GM19468 (cell line): ENCODE measurements around the gene HGS.

Source experiments
- ATAC-seq: cut with Tn5 transposase; IDR thresholded peaks from one replicate; pipeline ENCODE4 v1.9.1; 2021; ENCODE audit warnings: mild to moderate bottlenecking, moderate library complexity, moderate number of reproducible peaks; ENCODE audit not compliant: unreplicated experiment; ENCODE audit errors: extremely low read depth

HGS gene

DNA sequence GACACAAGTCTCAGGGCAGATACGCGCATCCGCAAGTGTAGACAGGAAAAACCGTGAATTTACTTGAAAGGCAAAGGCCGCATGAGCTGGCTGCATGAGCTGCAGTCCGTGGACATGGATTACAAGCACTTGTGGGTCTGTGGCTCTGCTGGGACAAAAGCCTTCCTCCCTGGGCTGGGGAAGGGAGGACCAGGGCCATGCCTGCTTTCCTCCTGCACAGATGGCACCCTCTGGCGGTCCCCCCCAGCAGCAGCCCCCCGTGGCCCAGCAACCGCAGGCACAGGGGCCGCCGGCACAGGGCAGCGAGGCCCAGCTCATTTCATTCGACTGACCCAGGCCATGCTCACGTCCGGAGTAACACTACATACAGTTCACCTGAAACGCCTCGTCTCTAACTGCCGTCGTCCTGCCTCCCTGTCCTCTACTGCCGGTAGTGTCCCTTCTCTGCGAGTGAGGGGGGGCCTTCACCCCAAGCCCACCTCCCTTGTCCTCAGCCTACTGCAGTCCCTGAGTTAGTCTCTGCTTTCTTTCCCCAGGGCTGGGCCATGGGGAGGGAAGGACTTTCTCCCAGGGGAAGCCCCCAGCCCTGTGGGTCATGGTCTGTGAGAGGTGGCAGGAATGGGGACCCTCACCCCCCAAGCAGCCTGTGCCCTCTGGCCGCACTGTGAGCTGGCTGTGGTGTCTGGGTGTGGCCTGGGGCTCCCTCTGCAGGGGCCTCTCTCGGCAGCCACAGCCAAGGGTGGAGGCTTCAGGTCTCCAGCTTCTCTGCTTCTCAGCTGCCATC, 17.7 kb downstream of the HGS start:
- no peak for ATAC-seq

DNA sequence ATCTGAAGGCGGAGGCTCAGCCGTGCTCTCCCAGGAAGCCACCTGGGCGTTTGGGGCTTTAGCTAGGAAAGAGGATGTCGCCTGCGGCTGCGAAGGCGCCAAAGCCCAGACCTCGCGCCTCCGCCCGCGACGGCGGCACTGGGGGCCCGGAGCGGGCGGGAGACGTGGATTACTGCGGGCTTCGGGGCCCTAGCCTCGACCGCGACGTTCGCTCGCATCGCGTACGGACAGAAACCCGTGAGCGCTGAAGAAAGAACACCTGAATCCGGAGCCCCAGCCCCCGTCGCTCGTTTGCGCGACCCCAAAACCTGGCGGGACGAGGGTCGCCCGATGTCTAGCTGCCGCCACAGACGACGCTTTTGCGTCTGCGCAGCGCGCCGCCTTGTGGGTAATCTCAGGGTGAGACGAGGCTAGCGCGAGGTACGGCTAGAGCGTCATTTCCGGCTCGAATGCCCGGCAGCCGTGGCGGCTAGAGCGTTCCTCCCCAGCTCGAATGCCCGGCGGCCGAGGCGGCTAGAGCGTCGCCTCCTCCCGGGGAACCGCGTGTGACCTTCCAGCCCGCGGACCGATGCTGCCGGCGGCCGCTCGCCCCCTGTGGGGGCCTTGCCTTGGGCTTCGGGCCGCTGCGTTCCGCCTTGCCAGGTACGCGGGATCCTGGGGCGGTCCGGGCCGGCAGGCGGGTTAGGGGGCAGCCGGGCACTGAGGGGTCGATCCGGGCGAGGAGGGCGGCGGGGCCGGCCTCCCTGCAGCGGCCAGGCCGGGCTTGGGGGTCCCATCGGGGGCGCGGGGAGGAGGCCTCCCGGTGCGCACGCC, 19.3 kb downstream of the HGS start, which contains the start of gene MRPL12:
Gene MRPL12 (plus strand): TSS at position 434 of the 813 bp plus-strand sequence. CDS start 135 bp downstream, at position 569.
- peak; percentile 66 for ATAC-seq

DNA sequence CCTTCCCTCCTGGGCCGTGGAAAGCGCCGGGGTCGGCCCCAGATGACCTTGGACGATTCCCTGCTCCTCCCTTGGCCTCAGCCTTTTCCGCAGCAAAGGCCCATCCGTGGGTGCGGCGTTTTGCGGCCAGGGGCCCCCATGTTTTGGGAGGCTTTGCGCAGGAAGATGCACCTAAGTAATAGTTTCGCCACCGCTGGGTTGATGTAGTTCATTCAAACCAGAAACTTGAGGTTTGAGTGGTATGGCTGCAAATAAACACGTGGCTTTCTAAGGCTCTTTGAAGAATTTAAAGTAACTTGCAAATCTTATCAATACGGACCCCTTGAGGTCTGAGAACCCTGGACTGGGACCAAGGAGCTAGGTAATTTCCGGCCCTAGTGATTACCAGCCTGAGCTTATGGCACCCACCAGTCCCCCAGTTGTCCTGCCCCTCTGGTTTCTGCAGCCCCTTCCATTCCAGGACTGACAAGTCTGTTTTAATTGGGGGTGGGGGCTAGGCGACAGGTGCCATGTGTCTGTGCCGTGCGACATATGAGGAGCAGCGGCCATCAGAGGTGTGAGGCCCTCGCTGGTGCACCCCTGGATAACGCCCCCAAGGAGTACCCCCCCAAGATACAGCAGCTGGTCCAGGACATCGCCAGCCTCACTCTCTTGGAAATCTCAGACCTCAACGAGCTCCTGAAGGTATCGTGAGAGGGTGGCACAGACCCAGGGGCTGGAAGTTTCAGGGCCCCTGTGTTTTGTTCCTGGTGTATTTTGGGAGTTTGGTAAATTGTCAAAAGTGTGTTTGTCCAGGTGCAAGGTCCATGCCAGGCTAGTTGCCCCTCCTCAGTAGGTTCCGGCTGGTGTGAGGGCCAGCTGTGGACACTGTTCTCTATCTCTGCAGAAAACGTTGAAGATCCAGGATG, 20.2 kb downstream of the HGS start:
- no peak for ATAC-seq

DNA sequence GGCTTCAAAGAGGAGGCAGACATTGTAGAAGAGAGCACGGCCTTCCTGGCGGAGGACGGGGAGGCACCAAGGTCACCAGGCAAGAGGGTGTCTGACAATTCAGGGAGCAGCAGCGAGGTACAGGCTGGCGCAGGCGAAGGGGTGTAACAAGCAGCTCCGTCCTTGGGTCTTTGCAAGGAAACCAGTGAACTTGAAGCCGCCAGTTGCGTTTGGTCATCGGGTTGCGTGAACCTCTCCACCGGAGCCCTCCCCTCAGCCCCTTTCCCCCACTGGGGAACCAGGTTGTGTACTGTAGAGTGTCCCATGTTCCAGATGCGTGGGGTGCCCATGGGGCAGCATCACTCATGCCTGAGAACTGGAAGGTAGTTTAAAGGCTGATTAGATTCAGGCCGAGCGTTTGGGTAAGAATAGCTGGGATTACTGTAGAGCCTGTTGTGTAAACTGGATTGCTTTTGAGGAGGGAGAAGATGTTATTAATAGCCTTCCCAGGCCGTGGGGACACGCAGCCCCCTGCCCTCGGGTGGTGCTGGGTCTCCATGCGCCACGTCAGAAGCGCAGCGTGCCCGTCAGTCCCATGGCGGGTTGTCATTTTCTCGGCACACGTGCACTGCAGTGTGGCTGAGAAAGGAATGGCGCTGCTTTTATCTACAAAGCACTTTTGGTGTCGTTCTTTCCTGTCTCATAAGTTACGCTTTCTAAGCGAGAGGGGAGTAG, 21.9 kb downstream of the HGS start:
- ATAC-seq, result no peak

DNA sequence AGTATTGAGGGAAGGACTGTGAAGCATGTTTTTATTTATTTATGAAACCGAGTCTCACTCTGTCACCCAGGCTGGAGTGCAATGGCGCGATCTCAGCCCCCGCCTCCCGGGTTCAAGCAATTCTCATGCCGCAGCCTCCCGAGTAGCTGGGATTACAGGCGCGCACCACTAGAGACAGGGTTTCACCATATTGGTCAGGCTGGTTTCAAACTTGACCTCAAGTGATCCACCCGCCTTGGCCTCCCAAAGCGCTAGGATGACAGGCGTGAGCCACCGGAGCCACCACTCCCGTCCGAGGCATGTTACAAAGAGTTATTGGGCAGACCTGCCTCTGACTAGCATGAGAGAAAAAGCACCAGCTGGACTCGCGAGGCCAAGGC, 22.4 kb downstream of the HGS start:
- no peak for ATAC-seq

DNA sequence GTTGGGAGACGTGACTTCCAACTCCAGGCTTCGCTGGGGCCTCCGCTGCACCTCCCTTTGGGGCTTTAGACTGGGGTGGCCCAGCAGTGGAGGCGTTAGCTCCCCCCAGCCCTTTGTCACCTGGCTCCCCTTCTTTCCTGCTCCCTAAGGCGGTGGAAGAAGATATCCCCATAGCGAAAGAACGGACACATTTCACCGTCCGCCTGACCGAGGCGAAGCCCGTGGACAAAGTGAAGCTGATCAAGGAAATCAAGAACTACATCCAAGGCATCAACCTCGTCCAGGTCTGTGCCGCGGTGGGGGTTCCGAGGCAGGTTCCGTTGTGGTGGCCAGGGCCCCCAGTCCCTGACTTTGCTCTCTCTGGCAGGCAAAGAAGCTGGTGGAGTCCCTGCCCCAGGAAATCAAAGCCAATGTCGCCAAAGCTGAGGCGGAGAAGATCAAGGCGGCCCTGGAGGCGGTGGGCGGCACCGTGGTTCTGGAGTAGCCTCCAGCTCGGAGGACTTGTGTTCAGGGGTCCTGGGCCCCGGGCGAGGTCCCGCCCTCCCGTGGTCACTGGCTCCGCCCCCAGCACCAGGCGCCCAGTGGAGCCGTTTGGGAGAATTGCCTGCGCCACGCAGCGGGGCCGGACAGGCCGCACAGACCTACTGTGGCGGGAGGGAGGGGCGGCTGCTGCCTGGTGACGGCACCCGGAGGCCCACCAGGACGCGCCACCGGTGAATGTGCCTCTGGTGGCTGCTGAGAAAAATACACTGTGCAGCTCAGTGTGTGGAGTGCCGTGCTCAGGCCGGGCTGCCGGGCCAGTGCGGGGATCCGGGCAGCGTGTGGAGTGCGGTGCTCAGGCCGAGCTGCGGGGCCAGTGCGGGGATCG, 23.2 kb downstream of the HGS start:
- no peak for ATAC-seq

DNA sequence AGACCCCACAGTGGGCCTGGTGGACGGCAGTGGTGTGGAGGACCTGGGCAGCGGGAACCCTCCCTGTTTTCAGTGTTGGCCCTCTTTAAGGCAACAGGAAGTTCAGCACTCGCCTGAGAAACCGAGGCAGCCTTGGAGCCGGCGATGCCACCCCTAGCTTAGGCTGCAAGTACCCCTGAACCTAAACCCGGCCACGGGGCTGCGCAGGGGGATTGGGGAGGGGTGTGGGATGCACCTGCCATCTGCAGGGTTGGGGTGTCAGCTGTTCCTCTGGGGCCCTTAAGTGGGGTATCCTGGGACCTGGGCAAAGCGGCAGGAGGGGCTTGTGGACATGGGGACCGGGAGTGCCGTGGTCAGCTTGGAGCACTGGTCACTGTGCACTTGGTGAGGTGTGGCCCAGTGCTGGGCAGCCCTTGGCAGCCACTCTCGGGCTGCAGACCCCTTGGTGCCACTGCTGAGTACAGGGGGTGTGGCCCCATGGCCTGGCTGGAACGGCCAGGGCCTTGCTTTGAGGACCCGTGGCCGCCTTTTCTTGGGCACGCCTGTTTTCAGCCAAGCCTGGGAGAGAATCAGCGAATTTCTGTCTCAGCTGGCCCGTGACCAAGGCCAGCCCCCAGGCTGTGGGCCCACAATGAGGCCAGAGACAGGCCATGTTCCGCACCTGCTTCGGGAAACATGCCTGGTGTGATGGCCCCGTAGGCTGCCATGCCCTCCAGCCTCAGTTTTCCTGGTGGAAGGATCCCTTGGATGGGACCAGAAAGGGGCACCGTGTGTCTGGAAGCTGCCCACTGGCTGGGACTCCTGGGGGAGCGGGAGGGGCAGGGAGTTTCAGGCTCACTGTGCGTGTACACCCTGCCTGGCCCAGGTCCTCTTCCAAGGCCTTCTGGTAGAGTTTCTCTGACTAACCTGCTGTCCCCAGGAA, 24.2 kb downstream of the HGS start:
- ATAC-seq, result no peak

DNA sequence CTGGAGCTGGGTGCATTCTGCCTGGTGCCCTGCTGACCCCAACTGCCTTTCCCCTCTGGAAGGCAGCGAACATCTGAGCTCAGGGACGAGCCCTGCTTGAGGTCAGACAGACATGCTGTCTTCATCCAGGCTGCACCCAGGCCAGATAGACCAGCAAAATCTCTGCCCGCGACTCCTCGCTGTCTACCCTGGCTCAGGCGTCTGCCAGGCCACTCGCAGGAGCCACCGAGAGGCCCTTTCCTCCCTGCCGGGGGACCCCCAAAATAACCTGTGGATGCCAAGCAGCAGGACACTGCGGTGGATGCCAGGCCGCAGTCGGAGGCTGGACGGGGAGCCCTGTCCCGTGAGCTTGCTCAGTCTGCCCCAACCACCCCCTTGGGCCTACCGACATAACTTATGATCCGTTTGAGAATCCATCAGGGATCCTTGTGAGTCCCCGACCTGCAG, 25.0 kb downstream of the HGS start:
- no peak for ATAC-seq

DNA sequence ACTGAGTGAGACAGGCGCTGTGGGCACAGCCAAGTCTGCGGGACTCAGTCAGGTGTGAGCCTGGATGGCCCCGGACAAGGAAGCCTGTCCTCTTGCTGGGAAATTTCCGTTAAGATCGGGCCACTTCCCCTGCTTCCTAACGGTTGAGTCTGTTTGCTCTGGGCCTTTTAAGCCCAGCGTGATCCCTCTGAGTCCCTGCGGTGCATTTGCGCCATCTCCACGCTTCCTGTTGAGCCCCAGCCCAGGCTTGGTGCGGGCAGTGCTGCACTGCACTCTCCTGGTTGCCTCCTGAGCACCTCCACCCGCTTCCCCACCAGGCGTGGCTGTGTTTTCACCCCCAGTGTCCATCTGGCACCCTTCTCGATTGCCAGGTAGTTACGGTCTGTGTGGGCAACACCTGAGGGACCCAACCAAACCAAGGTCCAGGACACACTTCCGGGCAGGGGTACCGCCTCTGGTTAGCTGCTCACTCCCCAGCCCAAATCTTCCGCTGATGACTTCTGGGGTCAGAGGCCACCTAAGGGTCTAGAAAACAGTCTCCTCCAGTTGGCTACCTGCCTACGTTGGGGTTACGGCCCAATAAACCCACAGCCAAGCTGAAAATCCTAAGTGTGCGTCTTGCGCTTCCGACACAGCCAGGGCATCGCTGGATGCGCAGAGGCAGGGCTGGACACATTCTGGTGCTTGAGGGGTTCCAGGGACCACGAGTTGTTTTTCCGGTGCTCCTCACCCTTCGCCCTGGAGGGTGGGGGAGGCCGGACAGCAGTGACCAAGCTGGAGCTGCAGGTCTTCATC, 26.9 kb downstream of the HGS start:
- ATAC-seq, result no peak

DNA sequence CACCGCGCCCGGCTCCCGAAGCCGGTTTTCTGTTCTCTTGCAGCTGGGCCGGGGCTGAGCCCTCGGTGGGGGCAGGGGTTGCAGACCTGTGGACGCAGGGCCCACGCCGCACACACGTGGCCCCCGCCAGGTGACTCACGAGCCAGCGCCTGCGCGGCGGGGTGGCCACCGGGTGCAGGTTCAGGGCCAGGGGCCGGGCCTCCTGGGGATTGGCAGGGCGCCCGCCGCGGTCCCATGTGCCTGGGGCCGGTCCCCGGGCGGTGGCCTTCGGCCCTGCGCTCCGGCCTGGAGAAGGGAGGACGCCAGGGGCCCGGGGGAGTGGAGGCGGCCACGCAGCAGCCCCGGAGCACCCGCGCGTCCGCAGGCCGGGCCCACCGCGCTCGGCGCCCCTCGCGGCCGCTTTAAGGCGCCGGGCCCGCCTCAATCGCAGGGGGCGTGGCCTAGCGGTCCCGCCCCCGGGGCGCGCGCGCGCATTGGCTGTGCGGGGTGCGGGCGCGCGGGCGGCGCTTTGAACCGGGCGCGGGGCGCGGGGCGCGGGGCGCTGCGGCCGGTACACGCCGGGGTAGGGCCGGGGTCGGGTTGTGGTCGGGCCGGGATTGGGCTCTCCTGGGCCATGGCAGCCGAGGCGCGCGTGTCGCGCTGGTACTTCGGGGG, 28.1 kb downstream of the HGS start, which contains the start of gene SLC25A10:
Gene SLC25A10 (plus strand): TSS at position 471 of the 654 bp plus-strand sequence. CDS start 143 bp downstream, at position 614.
- peak; percentile 31 for ATAC-seq

DNA sequence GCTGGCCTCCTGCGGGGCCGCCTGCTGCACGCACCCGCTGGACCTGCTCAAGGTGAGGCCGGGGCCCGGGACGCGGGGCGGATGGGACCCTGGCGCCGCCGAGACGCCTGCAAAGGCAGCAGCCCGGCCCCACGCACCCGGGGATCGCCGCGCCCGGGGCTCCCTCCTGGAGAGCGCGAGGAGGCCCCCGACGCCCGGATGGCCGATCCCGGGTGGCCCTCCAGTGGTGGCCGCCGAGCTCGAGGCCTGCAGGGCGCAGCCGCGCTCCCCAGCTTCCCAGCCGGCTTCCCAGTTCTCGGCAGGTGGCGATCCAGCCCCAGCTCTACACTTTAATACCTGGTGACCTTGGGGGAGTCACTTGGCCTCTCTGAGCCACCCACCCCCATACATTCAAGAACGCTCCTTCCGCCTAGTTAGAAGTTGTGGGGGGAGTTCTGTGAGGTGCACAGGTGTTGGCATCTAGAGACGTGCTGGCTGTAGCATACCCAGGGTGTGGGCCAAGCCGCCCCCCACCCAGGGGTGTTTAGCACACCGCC, 28.7 kb downstream of the HGS start:
- ATAC-seq, result no peak

DNA sequence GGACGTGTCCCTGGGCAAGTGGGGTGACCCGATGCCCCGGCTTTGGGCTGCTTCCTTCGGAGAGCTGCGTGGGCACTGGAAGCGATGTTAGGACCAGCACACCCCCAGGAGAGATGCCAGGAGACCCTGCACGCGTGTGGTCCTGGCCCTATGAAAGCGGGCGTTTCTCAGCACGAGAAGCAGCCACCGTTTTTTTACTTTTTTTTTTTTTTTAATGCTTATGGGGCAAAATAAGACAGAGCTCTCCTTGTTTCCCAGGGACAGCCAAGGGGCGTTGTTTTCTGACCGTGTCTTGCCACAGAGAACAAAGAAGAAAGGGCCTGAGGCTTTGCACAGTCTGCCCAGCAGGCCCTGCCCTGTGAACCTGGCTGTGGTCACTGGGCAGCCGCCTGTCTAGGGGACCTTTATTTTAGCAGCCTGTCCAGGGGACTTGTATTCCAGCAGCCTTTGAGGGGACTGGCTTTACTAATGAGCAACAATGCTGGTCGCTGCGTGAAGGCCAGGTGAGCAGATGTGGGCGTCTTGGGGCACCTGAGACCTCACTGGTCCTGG, 29.3 kb downstream of the HGS start:
- no peak for ATAC-seq

DNA sequence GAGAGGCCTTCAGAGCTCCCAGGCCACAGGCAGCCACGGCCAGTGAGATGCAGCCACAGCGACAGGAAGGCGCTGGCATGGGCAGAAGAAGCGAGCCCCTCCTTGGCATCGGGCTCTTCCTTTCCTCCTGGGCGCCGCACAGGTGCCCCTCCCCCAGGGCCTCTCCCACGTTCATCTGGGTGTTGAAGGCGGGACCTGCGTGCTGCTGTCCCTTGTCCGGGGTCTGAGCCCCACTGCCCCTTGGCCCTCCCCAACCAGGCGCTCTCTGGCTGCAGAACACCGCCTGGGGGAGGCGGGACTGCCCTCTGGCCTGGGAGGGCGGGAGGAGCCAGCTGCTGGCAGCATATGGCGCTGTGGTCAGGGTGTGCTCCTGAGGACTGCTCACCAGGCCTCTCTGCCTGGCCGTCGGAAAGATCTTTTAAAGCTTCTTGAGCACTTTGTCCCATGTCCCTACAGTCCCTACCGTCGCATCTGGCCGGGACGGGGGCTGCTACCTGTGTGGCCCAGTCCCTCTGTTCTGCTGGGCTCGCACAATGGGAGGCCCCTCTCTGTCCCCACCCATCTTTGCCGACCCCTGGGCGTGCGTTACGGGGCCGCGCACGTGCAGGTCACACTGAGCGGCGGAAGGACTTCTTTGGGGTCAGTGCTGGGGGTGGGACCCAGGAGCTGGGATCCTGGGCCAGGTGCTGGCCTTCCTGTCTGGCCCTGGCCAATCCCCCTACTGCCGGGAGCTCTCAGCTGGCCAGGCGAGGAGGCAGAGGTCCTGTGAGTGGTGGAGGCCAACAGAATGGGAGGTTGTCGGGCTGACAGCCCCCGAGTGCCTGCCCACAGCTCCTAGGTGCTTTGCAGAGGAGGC, 30.0 kb downstream of the HGS start:
- no peak for ATAC-seq

DNA sequence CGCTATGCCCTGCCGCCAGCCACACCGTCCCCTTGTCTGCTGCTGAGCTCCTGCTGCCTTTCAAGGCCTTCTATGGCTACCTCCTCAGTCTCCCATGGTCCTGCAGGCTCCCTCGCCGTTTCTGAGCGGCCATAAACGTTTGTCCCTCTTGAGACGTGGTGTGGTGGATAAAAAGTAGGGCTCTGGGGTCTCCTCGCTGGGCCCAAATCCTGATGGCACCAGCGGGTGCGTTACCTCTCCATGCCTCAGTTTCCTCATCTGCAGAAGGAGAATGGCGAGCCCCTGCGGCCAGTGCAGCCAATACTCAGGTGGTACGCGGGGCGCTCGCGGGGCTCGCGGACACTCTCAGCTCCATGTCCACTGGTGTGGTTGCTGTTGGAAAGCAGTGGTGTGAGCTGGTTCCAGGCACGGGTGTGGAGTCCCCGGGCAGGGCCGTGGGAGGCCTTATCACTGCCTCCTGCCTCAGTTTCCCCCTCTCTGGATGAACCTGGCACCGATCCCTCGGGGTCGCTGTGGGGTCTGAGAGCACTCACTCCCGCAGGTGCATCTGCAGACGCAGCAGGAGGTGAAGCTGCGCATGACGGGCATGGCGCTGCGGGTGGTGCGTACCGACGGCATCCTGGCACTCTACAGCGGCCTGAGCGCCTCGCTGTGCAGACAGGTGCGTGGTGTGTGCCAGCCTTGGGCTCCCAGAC, 30.7 kb downstream of the HGS start:
- ATAC-seq, result no peak
